ENCODE results near the gene TIMP3.

DNA sequence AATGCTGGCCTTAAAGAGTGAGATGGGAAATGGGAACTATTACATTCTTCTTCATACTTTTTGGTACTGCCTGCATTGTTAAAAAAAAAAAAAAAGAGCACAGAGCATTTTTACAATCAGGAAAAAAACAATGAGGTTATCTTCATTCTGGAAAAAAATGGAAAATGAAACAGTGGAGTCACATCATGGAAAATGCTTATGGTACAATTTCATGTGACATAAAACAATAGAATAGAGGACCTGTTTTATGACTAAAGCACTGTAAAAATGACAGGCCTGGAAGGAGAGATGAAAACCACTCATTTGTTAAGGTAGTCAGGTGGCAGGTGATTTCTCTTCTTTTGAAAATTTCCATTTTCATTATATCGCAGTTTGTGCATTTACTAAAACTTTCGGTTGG lies 75.0 kb downstream of the TIMP3 start:
- TF ChIP-seq, protein P1, sequence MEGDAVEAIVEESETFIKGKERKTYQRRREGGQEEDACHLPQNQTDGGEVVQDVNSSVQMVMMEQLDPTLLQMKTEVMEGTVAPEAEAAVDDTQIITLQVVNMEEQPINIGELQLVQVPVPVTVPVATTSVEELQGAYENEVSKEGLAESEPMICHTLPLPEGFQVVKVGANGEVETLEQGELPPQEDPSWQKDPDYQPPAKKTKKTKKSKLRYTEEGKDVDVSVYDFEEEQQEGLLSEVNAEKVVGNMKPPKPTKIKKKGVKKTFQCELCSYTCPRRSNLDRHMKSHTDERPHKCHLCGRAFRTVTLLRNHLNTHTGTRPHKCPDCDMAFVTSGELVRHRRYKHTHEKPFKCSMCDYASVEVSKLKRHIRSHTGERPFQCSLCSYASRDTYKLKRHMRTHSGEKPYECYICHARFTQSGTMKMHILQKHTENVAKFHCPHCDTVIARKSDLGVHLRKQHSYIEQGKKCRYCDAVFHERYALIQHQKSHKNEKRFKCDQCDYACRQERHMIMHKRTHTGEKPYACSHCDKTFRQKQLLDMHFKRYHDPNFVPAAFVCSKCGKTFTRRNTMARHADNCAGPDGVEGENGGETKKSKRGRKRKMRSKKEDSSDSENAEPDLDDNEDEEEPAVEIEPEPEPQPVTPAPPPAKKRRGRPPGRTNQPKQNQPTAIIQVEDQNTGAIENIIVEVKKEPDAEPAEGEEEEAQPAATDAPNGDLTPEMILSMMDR (IDR thresholded peaks at IDR 0.05) = no peak
- TF ChIP-seq POLR2A (IDR thresholded peaks at IDR 0.05; ENCODE audit: low read depth) = no peak
- TF ChIP-seq POLR2AphosphoS5 (IDR thresholded peaks at IDR 0.05) = no peak
- TF ChIP-seq EP300 (IDR thresholded peaks at IDR 0.05) = no peak

Measured in esophagus muscularis mucosa (tissue), 4 donors.